SK-N-SH treated with all-trans-retinoic acid at 6 μM for 48 hours (cell line): ENCODE results near the gene ADGRV1.

Experiments
- ISL1 ChIP-seq: fragments of 250-450 bp; sonication (Bioruptor Pico); IDR thresholded peaks from 2 replicates; pipeline ENCODE4 v2.1.2; 2022; ENCODE audit warnings: mild to moderate bottlenecking, moderate library complexity
- RARB ChIP-seq: fragments of 250-450 bp; sonication (Bioruptor Pico); IDR thresholded peaks from 2 replicates; pipeline ENCODE4 v1.8.0; 2021; ENCODE audit warnings: mild to moderate bottlenecking, moderate library complexity
- ZNF565 ChIP-seq: fragments of 450-650 bp; formaldehyde crosslinking; conservative IDR thresholded peaks from 2 replicates; pipeline ENCODE4 v1.5.0; 2020; ENCODE audit warnings: low read depth, mild to moderate bottlenecking, moderate library complexity
- ZNF8 ChIP-seq: fragments of 450-650 bp; formaldehyde crosslinking; IDR thresholded peaks from 2 replicates; pipeline ENCODE4 v1.5.0; 2020; ENCODE audit warnings: mild to moderate bottlenecking, moderate library complexity

- TF ChIP-seq ISL1 (CRISPR knock-in tag), result no peak
- no peak for TF ChIP-seq ZNF565 (CRISPR knock-in tag)
- no peak for TF ChIP-seq RARB (CRISPR knock-in tag)
- TF ChIP-seq ZNF8 (CRISPR knock-in tag), result no peak
Measured at GRCh38 chr5:91110686-91111085, 552.1 kb downstream of the ADGRV1 start.
